ENCODE results near the gene WRAP73.
"Not testable (repeated sequence)": the region's sequence is repeated elsewhere in the genome, so short reads cannot be mapped to it uniquely, and the experiment has no call there.

The WRAP73 gene

GRCh38 chr1:3627515-3628253 lies 22.2 kb downstream of the WRAP73 start:
- DNase-seq, result no peak

GRCh38 chr1:3626025-3626424 lies 23.9 kb downstream of the WRAP73 start:
- DNase-seq, result no peak

- no peak for DNase-seq
Observed at GRCh38 chr1:3625151-3625907, 24.6 kb downstream of the WRAP73 start.

DNA sequence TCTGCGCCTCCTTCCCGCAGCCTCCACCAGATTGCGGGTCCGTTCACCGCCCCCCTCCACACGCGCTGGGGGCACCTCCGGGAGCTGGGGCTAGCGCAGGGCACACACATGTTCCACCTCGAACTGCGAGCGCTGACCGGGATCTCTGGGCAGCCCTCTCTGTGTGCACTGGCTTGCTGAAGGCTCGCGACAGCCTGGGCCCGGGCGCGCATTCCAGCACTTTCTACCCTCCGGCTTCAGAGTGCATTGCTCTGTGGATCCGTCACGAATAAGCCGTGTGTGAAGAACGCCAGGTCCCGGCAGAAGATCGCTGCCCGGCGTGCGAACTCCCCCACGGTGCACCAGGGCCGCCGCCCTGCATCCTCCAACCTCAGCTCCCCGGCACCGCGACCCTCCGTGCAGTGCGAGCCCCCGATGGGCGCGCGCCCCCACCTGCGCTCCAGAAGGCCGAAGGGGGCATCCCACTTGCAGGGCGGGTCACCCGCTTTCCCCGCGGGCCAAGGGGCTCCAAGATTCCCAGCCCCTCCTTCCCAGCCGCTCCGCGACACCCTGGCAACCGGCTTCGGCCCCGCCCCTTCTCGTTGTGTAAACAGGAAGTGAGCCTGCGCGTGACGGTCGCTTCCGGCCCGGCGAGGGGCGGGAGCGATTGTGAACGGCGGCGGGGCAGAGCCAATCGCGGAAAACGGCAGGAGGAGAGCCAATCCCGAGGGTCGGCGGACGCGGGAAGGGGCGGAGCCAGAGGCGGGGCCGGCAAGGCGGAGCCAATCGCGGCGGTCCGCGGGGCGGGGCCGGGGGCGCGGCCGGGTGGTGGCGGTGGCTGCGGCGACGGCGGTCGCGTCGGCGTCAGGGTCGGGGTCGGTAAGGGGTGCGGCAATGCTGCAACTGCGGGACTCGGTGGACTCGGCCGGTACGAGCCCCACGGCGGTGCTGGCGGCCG lies 25.4 kb downstream of the WRAP73 start, which contains the start of gene TPRG1L:
TSS of gene TPRG1L (plus strand) at position 816 of the 937 bp plus-strand sequence. CDS start at position 874, 58 bp downstream.
- DNase-seq, result peak; percentile 94

DNA sequence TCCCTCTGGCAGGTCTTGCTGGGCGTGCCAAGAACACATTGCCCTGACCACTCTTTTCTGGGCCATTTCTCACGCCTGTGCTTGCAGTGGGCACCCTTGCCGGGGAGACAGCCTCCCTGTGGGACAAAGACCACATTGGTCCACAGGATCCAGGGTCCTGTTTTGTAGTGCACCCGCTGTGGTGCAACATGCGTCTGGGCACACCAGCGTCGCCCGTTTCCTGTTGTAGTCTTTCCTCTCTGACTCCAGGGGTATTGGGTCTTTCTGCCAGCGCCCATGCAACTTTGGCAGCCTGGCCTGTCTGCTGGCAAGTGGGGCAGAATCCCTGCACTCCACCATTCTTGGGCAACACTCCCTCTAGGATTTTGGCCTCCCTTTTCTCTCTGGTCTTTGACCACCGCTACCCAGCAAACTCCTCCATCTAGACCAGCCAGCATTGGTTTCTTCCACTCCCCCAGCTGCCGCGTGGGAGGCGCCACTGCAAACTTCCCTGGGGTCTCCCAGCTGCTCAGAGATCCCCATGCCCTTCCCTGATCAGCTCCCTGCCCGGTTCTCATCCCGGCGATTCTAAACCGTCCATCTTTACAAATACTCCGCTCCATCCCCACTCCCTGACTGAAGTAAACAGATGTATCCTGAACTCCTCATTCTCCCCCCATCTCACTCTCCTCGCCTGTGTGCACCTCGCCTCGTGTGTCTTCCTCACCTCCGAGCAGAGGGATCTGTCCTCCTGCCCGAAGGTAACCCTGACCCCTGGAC lies 26.3 kb downstream of the WRAP73 start:
- DNase-seq, result no peak

GRCh38 chr1:3622102-3622501 lies 27.8 kb downstream of the WRAP73 start:
- not testable (repeated sequence) for DNase-seq

GRCh38 chr1:3621151-3621671 lies 28.7 kb downstream of the WRAP73 start:
- peak; percentile 26 for DNase-seq

GRCh38 chr1:3620708-3621107 lies 29.2 kb downstream of the WRAP73 start:
- DNase-seq, result no peak

- DNase-seq, result peak; percentile 70
Observed at GRCh38 chr1:3618881-3619671, 30.8 kb downstream of the WRAP73 start.

GRCh38 chr1:3618531-3618880 lies 31.4 kb downstream of the WRAP73 start:
- DNase-seq, result no peak

DNA sequence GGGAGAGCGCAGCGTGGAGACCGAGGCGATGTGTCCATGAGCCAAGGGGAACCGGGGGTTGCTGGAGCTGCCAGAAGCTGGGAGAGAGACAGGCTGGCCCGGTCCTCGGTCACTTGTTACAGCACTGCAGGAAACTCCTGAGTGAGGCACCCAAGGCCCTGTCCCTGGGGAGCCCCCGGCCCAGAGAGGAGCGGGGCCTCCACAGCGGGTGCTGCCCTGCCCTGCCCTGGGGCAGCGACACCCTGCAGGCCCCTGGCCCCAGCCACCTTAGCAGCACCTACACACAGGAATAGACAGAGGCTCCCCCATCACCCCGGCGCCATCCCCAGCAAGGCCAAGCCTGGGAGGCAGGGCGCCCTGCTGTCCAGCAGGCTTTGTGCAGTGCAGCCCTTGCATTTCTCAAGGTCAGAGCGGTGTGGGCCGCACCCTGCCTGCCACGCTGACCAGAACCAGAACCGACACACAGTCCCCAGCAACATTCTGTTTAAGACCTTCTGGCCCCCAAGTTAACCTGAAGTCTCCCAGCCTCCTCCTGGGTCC lies 32.0 kb downstream of the WRAP73 start:
- no peak for DNase-seq

GRCh38 chr1:3616861-3617260 lies 33.0 kb downstream of the WRAP73 start:
- DNase-seq, result no peak

- DNase-seq, result no peak
Observed at GRCh38 chr1:3614755-3615742, 34.9 kb downstream of the WRAP73 start.

DNA sequence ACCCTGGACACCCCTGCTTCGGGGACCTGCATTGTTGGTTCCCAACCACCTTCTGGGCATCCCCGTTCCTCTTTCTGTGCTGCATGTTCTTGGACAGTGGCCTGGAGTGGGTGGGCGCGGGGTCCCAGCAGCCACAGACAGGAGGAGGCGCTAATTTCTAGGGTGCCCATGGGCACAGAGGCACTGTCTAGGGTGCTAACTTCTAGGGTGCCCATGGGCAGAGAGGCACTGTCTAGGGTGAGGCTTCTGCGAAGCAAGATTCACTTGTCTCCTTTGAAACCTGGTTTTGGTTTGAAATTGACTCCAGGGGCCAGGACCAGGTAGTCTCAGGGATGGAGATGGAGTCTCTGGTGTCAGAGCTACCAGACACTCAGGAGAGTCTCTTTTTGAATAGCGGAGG lies 37.8 kb downstream of the WRAP73 start:
- DNase-seq, result no peak

DNA sequence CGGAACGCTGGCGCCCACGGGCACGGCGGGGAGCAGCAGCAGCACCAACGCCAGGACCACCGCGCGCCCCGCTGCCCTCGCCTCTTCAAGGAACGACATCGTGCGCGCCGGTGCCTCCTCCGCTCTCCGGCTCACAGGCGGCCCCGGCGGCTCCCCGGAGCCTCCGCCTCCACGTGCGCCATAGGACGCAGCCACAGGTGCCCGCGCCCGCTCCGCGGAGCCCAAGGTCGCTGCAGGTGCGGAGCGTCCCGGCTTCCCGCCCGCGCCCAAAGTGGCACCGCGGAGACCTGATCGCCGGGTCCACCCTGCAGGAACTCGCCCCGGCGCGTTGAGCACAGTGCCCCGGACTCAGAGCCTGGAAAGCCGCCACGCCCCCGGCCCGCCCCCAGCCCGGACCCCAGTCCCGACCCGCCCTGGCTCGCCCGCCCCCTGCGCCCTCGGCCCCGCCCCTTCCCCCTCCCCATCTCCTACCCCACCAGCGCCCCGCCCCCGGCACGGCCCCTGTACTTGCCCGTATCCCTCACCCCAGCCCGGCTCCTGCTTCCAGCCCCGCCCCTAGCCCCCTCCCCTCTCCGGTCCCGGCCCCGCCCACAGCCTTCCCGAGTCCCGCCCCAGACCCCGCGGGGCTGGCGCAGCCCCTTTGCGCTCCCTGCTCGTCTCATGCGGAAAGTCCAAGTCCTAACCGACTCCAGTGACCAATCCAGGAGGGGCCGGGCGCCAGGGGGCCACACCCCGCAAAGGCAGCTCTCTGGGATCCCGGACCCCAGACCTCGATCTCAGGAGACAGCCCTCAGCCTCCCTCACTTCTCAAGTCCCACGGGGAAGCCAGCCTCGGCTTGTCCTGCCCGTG lies 38.5 kb downstream of the WRAP73 start, which contains the start of gene MEGF6:
TSS of gene MEGF6 (minus strand) at position 339 of the 850 bp plus-strand sequence. CDS start at position 99, 240 bp downstream.
- peak; percentile 15 for DNase-seq

- DNase-seq, result peak; percentile 45
Observed at GRCh38 chr1:3610527-3611169, 39.3 kb downstream of the WRAP73 start.

GRCh38 chr1:3609769-3610526 lies 40.0 kb downstream of the WRAP73 start:
- DNase-seq, result no peak

All from fibroblast of upper back skin (primary cell).